RPMI8226 (cell line): Measurements from ENCODE around the gene KDM4B.

Source experiments
- DNase-seq: peaks from one replicate; pipeline ENCODE4 v3.0.0-alpha.2; 2015

Gene KDM4B

DNA sequence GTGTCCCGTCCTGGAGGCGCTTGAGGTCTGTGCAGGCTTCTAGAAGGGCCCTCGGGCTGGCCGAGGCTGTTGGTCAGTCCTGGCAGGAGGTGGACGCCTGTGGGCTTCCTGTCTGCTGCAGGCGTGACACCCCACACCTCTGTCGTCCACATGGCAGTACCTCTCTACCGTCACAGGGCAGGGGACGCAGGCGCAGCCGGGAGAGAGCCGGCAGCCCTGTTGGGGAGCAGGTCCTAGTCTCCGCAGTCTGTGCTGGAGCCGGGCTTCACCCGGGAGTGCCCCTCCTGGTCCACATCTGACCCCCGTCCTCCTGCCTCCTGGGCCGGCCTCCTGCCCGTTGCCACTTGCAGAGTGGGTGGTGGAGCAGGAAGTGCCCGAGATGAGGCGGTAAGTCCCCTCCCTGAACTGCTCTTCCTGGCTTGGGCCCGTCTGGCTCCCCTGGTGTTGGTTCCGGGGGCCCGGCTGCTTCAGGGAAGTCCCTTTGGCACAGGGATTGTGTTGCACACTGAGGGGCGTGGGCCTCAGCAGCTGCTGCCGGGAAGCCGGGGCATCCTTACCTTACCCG lies 106.0 kb downstream of the KDM4B start:
- no peak for DNase-seq

DNA sequence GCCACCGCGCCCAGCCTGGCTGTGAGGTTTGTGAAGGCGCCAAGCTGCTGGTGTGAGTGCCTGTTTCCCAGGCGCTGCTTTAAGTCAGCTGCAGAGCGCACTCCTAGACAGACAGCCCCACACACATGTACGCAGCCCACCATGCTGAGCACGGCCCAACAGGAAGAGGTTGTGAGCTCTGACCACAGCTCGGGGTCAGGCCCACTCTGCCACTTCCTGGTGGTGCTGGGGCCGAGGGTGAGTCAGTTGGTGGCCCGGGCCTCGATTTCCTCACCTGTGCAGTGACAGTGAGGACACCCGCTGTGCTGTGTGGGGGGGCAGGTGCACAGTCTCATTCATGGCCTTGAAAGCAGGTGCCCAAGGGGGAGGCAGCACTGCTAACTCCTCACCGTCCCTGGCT lies 106.7 kb downstream of the KDM4B start:
- DNase-seq = no peak

DNA sequence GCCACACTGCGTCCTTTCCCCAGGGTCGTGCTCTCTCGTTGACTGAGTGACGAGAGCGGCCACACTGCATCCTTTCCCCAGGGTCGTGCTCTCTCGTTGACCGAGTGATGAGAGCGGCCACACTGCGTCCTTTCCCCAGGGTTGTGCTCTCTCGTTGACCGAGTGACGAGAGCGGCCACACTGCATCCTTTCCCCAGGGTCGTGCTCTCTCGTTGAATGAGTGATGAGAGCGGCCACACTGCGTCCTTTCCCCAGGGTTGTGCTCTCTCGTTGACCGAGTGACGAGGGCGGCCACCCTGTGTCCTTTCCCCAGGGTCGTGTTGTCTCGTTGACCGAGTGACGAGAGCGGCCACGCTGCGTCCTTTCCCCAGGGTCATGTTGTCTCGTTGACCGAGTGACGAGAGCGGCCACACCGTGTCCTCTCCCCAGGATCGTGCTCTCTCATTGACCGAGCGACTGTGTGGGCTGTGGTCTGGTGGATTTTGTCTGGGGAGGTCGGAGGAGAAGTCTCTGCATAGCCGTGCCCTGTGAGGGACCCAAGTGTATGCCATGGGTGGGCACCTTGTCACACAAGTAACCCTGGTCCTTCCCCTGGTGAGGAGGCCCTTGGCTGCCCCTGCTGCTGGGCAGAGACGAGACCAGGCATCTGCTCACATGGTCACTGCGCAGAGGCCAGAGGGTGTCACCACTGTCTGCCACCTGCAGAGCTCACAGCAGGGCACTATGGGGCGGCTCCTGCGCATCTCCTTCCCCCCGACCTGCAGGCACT lies 107.7 kb downstream of the KDM4B start:
- DNase-seq = no peak

DNA sequence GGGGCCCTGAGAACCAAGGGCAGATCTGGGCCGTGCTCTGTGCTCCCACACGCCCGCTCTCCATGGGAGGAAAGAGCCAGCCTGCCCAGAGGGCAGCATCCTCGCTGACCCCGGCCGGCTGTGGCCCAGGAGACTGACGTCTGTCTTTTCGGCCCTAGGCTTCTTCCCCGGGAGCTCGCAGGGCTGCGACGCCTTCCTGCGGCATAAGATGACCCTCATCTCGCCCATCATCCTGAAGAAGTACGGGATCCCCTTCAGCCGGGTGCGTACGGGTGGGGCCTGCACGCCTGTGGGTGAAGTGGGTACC lies 108.2 kb downstream of the KDM4B start:
- DNase-seq = no peak

DNA sequence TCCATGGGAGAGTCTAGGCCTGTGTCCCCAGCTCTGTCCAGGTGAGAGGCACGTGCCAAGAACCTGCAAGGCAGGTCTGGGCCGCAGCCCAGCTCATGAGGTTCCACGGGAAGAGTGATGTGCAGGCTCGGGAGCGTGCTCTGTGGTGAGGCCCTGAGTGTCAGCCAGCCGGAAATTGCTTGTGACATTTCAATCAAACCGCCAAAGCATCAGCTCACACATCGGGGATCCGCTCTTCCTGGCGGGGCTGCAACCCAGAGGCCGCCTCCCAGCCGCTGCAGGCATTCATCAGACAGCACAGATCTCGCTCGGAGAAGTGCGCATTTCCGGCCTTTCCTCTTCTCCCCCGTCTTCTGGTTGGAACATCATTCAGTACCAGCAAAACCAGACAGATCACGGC lies 109.3 kb downstream of the KDM4B start:
- no peak for DNase-seq

DNA sequence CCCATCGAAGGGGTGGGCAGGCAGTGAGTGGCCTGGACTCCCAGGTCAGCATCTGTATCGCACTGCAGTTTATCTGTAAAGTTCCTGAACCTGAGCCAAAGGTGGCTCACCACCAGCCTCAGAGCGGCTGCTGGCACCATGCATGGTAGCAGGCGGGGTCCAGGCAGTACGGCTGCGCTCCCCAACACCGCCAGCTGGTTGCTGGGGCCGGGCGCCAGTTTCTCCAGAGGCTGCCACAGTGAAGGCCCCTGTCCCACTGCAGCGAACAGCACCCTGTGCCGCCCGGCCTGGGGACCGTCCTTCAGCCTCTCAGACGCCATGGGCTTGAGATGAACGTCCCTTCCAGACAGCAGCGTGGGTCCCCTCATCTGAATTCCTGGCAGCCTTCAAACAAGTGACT lies 109.8 kb downstream of the KDM4B start:
- DNase-seq = no peak

DNA sequence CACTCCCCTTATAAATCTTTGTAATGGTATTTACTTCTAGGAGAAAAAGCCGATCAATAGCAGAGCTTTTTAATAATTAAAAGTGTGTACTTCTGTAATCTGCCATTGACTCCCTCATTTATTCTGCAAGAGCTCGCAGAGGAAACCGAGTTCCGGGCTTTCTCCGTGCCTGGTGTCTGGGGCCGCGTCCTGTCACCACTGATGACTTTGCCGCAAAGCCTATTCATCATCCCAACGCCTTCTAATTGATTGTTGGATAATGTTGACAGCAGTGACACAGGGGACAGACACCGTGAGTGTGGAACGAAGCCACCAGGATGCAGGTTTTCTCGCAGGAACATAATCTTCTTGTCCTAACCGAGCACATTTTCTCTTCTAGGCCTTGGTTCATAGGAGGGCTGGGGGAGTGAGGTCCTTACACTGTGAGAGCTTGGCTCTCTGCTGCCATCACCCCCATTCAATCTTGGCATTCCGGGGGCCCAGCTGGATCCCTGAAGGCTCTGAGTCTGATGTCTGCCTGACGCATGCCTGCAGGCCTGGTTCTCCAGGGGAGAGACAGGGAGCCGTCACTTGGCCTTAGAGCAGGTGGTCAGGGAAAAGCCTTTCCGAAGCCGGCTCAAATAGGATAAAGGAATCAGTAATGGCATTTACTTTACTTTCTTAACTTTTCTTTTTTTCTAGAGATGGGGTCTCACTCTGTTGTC lies 110.3 kb downstream of the KDM4B start:
- DNase-seq = no peak

DNA sequence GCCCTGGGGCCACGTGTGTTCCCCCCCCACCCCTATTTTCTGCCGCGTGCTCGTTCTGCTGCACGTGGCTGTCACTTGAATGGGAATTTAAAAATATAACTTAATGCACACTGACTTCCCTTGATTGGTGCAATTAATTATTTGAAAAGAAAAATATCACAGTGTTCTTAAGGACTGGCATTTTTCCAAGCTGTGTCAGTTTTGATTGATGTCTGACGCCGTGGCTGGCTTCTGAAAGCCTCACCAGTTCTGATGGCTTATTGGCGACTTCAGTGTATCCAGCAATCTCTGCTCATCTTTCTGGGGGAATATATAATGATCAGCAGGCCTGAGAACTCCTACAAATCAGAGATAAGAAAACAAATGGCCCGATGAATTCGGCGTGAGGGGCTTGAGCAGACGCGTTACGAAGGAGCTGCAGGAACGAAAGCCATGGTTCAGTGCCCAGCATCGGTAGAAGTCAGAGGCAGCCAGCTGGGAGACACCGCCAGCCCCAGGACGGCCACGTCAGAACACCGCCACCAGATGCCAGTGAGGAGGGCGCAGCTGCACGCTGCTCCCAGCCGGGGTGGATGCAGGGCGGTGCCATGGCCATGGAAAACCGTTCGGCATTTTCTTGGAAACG lies 111.2 kb downstream of the KDM4B start:
- DNase-seq = no peak

DNA sequence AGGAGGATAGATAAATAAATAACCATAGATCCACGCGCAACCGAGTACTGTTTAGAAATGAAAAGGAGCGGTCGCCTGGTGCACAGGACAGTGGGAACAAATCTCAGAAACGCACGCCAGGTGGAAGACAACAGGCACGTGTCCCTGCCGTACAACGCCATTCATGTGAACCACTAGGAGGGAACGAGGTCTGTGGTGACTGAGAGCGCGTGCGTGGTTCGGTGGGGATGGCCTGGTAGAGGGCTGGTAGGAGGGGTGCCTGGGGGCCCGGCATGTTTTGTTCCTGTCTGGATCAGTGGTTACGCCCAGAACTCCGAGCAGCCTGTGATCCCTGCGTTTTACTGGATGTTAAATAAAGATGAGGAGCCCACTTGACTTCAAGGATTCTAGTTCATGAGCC lies 111.9 kb downstream of the KDM4B start:
- DNase-seq = no peak

DNA sequence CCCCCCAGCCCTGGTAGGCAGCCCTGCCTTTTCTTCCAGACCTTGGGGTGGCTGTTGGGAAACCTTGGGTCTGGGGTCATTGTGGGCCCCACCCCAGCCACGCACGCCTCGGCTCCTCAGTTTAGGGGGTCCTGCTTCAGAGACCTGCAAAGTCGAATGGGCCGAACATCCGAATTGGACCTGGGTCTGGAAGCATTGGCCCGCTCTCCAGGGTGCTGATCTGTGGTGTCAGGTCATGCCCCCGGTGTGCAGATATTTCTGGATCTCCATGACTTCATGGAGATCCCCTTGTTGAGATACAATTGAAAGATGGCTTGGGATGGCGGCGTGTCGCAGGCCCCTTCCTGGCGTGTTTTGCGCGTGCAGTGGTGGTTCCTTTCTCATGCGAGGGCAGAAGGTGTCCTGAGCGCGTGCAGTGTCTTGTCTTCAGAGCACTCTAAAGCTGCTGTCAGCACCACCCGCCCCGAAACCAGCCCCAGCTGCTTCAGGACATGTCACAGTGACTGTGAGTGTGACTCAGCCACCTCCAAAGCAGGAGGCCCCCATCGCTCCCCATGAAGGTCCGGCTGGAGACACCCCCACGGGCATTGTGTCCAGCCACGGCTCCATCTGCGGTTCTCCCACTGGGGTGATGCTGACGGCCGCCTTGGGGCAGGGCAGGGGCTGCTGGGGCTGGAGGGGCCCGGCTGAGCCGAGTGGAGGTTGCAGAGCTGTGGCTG lies 112.7 kb downstream of the KDM4B start:
- DNase-seq = no peak

DNA sequence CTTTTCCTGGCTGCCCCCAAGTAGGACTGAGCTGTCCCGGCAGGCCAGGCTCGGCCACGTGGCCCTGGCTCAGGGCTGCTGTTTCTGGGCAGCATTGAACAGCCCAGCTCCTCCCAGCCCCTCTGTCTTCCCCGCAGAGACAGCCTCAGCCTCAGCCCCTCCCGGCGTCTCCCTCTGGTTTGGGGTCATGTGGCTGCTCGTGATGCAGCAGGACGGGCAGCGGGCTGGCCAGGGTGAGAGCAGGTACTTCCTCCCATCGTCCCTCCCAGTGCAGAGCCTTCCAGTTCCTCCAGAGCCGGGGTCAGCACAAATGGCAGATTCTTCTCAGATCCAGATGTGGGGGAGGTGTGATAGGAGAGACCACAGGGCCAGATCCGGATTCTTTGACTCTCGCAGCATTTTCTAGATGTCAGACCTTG lies 114.6 kb downstream of the KDM4B start:
- no peak for DNase-seq

DNA sequence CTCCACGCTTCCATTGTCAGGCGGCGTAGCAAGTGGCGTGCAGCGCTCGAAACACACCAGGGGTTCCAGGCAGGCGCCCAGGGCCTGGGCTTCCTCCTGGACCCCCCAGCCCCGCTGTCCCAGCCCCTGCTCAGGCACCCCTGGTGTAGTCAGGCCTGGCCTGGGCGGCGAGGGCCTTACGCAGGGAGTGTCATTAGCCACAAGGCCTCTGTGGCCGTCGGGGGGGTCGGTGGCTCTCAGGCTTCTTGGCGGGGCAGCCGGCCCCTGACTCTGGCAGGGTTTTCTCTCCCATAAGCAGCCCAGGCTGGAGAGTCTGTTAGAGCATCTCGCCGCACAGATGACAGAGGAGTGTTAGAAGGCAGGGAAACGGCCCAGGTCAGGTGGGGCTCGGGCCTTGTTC lies 116.7 kb downstream of the KDM4B start:
- no peak for DNase-seq

DNA sequence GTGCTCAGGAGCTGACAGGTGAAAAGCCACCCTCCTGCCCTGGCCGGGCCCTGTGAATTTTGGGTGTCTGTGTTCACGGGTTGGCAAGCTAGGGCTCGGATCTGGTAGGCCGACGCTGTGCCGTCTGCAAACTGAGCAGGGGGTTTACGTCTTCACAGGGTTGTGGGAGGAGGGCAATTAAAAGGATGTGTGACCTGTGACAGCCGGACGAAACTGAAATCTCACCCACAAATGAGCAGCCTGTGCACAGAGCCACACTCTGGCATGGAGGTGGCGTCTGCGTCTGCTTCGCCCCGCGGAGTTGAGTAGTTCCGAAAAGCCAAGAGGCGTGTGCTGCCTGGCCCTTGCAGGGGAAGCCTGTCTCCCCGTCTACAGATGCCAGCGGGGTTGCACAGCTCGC lies 117.3 kb downstream of the KDM4B start:
- DNase-seq = no peak

DNA sequence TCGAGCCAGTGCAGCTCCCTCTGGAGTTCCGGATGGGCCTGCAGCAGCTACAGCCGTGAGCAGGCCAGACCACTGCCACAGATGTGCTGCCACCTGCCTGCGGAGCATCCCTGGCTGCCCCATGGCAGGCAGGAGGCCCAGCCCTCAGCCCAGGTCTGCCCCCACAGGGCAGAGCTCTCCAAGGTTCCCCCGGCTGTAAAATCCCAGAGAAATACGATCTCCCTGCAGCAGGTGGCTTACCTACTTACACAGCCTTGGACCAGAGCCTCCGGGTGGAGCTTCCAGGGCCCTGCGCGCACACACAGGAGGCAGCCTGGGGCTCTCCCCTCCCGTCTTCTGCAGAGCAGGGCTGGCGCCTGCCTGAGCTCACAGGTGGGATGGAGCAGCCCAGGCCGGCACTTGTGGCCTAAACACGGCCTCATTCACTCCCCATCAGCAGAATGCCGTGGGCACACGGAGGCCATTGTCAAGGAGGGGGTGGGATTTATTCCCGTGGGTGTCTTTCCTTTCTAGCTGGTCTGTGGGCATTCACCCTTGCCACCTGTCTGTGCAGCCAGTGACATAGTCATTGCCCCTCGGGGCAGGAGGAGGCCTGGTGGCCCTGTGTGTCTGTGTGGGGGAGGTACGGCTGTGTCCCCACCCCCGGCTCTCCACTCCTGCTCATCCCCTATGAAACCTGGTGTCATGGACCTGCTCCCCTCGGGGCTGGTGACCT lies 118.0 kb downstream of the KDM4B start:
- DNase-seq = no peak

DNA sequence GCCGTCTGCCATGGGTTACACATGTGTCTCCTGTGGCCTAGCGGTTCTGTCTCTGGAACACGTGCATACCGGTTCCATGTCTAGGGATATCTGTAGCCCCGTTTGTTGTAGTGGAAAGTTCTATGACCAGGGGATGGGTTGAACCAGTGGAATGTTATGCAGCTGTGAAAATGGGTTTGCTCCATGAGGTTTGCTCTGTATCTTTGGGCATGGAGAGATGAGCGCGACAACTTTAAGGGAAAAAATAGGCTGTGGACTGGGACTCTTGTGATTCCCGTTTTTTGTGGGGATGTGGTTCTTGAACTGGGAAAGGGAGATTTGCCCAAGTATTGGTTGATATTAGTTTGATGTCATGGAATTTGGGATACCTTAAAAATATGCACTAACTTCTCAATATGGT lies 120.4 kb downstream of the KDM4B start:
- DNase-seq = no peak

DNA sequence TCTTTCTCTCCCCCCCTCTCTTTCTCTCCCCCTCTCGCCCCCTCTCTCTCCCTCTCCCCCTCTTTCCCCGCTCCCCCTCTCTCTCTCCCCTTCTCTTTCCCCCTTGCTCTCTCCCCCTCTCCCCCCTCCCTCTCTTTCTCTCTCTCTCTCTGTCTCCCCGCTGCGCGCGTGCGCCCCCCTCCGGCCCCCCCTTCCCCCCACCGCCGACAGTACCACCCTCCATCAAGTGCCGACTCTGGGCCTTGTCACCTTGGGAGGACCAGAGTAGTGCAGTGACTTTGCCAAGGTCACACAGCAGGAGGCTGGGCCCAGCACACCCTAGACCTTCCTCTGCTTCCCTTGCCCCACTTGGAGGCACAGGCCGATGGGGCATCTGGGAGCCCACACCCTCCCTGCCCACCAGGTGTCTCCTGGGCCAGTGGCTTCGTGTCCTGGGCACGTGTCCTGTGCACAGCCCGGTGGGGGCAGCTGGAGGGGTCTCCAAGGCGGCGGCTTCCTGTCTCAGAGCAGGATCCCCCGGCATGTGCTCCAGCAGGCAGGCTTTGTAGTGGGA lies 121.6 kb downstream of the KDM4B start:
- DNase-seq = no peak

DNA sequence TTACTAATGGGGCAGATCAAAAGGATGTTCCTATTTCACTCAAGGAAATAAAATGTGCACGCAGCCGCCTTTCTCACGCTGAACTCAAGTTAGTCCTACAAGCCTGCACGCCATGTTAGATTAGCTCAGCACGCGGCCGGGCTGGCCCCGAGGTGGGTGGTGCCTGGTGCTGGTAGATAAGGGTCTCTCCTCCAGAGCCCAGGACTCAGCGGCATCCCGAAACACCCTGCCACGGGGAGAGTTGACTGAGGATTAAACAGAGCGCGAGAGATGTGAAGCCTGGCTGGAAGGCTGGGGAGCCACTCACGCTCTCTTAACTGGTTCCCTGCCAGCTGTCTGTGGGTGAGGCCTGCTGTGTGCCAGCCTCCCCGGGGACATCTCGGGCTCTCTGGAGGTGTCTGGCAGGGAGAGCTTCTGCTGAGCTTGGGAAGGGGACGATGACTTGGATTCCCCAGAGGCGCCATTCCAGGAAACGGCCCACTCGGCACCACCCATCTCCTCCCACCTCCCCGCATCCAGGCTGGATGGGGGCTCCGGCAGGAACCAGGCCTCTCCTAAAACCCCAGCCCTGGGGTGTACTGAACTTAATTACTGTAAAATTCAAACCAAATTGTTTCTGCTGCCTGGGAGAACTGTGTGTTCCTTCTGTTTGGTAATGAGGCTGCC lies 122.2 kb downstream of the KDM4B start:
- no peak for DNase-seq

DNA sequence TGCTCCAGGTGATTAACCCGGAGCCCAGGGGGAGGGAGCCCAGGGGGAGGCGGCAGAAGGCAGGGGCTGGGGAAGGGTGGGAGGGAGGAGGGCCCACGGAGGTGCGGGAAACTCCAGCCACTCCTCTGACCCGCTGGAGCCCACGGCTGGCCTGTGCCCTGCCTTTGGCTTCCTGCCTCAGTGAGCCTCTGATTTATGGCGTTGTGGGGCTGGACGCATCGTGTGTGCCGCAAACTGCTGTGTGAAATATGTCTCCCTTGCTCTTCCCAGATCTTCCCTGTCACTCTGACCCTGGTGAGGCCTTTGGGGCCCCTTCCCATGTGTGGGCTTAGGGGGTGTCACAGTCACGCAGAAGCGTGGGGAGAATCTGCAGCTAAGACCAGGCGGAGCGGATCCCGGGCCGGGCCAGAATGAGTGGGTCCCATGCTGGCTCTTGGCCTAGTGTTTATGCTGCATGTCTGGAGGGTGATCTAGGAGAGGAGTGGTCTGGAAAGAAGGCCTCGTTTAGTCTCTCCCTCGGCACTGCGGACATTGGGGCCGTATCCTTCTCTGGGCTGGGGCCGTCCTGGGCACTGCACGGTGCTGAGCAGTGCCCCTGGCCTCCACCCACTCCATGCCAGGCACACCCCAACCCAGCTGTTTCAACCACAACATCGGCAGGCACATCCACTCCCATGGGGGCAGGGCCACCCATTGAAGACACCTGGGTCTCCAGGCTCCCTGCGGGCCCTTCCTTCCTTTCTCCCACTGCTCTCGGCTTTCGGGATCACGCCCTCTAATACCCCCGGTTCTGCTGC lies 123.0 kb downstream of the KDM4B start:
- DNase-seq = no peak

DNA sequence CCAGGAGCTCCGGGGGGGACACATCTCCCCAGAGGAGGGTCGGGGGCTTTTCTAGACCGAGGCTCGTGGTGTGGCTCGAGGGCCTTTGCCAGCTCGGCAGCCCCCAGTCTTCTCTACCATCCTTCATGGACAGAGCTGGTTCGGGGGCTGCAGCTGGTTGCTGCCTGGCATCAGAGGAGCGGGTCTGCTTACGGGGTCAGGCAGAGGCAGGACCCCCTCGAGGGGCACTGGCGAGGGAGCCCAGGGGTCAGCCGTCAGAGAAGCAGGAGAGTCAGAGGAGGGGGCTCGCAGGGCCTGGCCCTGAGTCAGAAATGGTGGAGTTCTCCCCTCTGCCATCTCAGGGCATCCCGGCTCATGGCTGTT lies 123.5 kb downstream of the KDM4B start:
- DNase-seq = no peak

DNA sequence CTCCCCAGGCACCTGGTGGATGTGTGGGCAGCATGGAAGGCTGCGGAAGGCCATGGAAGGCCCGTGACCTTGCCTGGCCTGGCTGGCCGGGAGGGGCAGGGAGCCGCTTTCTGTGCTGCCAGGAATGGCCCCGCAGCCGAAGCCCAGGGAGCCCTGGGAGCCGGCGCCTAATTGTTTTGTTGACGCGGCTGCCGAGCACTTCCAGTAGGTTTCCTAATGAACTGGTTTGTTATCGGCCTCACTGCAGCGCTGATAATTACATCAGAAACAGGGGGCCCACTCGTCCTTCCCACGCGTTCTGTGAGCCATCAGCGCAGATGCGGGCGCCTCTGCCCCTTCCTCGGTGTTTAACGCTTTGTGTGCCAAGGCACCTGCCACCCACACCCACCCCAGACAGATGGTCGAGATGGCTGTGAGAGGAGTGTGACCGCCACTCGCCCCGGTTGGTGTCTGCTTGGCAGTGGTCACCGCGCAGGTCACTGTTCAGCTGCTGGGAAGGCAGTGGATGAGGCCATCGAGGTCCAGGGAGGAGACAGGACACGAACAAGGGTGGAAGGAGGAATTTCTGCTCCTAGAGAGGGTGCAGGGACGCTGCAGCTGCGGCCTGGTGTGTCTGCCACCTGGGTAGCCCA lies 124.5 kb downstream of the KDM4B start:
- DNase-seq = no peak
